NCI-H1048 (cell line): Measurements from ENCODE around the gene DPY19L1.
A peak's percentile ranks its signal among the peaks of the same experiment; 100 is the strongest.
"Not testable (repeated sequence)": the region's sequence is repeated elsewhere in the genome, so short reads cannot be mapped to it uniquely, and the experiment has no call there.

Experiments
- DNase-seq: peaks from one replicate; lab custom pipeline; 2025; lab: John Stamatoyannopoulos, UW

Gene DPY19L1

GRCh38 chr7:35037211-35037525, at the start of gene DPY19L1:
Gene DPY19L1, minus strand, starts transcription at chr7:35037485. Its CDS starts 91 bp downstream, at chr7:35037394.
- DNase-seq = no peak

DNA sequence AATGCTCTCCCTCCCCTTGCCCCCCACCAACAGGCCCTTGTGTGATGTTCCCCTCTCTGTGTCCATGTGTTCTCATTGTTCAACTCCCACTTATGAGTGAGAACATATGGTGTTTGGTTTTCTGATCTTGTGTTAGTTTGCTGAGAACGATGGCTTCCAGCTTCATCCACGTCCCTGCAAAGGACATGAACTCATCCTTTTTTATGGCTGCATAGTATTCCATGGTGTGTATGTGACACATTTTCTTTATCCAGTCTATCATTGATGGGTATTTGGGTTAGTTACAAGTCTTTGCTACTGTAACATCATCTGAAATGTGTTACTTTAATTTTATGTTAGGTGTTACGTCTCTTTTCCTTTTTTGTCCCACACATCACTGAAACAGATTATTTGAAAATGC, 42.2 kb upstream of the DPY19L1 start:
- DNase-seq = not testable (repeated sequence)

- DNase-seq = not testable (repeated sequence)
Observed at GRCh38 chr7:35074008-35074407, 36.7 kb upstream of the DPY19L1 start.

DNA sequence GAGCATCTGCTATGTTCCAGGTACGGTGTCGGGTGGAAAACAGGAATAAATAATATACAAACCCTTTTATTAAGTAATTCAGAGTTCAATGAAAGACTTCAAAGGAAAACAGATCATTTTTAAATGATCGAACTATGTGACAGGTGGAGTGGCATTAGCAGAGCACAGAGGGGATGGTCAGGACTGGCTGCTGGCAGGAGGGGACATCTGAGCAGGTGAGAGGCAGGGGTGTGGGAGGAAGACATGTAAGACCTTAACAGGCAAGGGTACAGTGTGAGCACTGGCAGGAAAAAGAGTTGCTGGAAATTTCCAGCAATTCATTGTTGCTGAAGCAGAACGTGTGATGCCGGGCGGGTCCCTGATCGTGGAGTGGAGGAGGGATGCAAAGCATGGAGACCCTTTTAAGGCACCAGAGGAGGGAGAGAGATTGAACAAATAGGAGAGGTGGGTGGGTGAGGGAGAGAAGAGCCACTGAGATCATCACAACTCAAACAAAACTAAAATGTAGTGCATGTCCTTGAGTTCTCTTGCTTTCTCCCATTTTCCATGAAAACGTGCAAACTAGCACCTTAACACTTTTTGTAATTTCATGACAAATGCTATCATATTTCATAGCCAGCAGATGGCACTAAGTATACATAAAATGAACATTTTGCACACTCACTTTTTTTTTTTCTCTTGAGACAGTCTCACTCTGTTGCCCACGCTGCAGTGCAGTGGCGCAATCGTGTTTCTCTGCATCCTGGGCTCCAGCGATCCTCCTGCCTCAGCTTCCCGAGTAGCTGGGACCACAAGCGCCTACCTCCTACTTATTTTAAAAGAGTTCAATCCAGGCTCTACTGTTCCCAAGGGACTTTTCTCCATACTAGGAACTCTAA, 35.9 kb upstream of the DPY19L1 start:
- DNase-seq = not testable (repeated sequence)

DNA sequence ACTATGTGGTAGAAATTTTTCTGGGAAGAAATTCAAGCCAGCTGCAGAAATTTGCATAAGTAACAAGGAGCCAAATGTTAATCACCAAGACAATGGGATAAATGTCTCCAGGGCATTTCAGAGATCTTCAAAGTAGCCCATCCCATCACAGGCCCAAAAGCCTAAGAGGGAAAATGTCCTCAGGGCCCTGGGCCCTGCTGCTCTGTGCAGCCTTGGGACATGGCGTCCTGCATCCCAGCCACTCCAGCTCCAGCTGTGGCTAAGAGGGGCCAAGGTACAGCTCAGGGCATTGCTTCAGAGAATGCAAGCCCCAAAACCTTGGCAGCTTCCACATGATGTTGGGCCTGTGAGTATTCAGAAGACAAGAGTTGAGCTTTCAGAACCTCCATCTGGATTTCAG, 31.8 kb upstream of the DPY19L1 start:
- DNase-seq = not testable (repeated sequence)

DNA sequence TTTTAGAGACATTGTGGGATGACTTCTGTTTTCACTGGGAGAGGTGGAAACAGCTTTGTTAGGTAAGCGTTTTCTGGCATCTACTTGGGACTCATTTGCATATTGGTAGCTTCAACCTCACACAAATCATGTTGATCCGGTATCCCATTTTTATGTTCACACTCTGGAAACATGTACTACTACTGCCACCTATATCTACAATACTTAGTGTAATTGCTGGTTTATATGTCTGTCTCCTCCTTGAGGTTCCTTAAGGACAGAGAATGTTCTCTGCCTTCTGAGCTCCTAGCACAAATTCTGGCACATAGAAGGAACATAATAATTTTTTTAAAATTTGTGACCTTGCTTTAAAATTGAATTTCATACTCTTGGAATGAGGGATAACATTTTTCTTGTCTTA, 28.1 kb upstream of the DPY19L1 start:
- DNase-seq = not testable (repeated sequence)

GRCh38 chr7:35058571-35058970, 21.3 kb upstream of the DPY19L1 start:
- DNase-seq = not testable (repeated sequence)

GRCh38 chr7:35057505-35058451, 20.5 kb upstream of the DPY19L1 start:
- not testable (repeated sequence) for DNase-seq

DNA sequence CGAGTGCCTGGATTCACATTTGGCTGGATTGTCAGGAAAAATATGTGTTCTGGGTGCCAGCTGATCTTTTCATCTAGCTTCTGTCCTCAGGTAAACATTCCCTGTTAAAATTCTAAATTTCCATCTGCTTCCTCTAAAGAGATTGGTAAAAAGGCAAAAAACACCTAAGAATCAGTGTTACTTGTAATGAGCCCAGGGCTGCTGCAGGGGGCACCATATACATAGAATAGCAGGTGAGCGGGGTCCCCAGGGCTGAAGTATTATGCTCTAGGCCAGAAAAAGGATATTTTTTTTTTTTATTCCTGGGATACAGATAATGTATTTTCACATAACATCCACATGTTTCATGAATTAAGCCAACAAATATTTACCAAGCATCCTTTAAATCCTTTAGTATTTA, 18.4 kb upstream of the DPY19L1 start:
- DNase-seq = not testable (repeated sequence)

DNA sequence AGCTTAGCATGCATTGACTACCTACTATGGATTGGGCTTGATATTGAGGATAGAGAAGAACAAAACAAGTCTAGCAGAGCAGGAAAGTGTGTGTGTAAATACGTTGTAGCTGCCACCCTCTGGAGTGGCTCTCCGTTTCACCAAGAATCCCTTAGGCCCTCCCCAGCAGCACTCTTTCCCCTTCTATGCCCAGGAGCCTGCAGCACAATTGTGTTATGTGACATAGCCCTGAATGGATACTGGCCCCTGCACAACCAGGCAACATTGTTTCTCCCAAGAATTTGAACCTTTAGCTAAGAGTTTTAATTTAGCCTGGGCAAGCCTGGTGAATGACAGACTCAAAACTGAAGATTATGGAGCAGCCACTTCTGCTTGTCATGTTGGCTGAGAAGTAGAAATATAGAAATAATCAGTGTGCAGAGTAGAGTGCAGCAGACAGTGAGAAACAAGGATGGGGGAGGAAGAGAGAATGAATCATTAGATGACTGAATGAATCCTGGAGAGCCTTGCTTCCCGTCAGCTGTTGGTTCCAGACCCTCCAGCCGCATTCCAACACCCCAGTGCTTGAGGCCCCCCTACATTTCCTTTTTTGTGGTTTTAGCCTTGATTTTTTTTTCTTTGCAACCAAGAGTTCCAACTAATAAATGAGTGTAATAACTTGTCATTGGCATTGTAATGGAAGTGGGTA, 16.3 kb upstream of the DPY19L1 start:
- not testable (repeated sequence) for DNase-seq

DNA sequence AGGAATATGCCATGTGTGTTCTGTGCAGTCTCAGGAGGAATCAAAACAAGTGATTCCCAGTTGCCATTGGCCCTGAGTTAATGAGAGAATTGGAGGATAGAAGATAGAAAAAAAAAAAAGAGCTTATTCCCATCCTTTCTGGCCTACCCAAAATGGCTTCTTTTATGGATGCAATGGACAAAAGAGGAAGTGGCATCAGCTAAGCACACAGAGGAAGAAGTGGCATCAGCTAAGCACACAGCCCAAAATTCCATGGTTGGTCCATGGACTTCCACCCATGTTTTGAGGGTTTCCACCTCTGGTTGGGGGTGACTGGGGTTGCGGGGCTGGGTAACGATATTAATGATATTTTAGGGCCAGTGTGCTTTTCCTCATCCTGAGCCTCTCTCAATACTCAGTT, 11.1 kb upstream of the DPY19L1 start:
- DNase-seq = not testable (repeated sequence)

DNA sequence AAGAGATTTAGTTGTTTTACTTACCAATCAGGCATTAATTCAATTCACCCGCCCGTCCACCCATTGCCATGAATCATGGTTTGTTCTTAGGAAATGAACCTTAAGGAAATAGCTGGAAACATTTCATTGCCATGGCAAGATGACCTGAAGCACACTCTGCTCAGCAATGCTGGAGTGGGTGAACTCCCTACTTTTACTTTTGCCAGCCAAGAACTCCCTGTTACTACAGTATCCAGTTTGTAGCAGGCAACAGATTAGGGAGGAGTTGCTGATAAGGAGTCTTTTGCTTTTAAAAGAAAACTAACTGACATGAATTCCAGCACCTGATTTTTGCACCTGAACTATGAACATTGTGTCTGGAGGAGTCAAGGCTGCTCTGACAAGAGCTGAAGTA, 10.6 kb upstream of the DPY19L1 start:
- not testable (repeated sequence) for DNase-seq

DNA sequence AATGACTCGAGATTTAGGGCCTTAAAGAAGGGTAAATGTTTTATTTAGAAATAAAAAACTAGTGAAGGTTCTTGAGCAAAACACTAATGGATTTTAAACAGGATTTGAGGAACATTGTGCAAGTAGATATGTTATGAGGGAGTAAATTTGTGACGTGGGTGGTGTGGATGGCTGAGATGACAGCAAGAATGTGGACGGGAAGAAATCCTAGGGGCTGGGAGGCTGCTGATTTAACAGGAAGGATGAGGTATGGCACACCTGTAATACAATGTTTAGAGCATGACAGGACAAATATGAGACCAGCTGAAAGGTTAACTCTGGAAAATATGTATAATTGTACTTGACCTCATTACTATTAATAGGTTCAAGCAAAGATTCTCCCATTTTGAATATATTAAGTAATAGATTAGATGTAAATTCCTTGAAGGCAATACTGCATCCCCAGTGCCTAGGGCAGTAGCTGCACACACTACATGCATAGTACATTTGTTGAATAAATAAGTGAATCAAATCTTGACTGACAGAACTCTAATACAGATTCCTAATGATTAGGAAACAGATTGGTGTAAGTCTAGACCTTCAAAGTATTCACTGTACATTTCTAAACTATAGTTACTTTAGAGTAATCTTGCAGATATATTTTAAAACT, 10.1 kb upstream of the DPY19L1 start:
- not testable (repeated sequence) for DNase-seq

GRCh38 chr7:35043301-35043700, 6.0 kb upstream of the DPY19L1 start:
- DNase-seq = not testable (repeated sequence)

GRCh38 chr7:35040906-35041305, 3.6 kb upstream of the DPY19L1 start:
- DNase-seq = no peak

- no peak for DNase-seq
Observed at GRCh38 chr7:35039343-35039742, 2.1 kb upstream of the DPY19L1 start.

DNA sequence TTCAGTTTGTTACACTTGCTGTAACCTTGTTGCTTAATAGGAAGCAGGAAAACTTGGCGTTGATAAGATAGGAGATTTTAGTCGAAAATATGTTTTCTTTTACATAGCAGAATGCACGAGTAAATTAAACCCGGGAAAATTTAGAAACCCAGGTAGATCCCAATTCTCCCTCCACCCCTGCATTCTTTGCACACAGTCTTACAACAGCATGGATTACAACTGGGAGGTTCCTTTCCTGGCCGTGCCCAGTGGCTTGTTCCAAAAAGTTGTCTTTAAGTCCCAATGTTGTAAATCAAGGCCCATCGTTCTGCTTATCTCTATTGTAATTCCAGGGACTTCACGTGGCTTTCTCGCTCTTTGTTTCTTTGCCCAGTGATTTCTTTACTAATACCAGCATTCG, 1.1 kb upstream of the DPY19L1 start:
- no peak for DNase-seq

DNA sequence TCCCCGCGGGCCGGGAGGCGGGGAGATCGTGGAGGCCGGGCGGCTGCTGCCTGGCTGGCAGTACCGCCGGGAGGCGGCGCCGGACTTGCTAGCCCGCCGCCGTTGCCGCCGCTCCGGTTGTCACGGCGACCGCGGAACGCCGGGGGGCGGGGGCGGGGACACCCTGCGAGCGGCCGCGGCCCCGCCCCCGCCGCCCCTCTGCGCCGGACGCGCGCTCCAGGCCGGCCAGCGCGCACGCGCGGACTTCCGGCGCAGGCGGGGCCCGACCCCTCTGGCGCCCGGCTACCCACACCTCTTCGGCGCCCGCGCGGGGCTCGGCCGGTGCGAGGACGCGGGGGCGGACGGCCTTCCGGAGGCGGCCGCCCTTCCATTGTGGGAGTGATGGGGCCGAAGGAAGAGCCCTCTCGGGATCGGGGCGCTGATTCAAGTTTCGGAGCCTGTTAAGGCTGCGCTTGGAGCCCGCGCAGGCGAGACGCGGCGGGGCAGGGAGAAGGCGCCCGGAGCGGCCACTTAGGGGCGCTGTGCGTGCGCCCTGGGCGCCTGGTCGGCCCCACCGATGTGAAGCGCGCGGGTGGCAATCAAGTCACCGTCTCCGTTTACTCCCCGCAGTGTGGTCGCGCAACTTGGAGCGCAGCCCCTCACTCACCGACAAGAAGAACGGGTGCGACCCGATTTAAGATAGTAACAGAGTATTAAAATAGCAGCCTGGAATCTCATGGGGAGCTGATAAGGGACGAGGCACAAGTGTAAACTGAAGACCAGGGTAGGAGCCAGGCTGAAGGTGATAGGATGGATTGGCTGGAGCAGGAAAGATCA, 449 bp upstream of the DPY19L1 start:
- peak; percentile 83 for DNase-seq

- no peak for DNase-seq
Observed at GRCh38 chr7:35036361-35037171, 719 bp downstream of the DPY19L1 start.

DNA sequence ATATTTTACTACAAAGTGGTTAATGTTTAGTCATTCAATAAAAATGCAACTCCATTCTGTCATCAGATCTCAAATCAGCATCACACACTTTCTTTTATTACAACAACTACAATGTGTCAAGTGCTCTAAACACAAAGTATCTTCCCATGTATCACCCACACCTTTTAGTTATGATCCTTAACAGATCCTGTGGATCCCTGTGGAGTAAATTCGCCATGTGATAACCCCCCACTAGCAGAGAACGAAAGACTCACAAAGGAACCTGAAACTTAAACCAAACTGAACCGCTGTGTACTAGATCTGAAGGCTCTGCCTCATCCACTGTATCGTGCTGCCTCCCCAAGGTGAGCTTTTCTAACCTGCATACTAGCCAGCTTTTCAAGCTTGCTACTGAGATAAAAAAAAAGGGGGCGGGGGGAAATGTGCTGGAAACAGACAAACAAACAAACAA, 1.7 kb downstream of the DPY19L1 start:
- no peak for DNase-seq
